GM19035 (cell line): Measurements from ENCODE around the gene VEZT.

Experiments used
- ATAC-seq: cut with Tn5 transposase; IDR thresholded peaks from one replicate; pipeline ENCODE4 v1.9.1; 2021; ENCODE audit not compliant: unreplicated experiment

VEZT gene

DNA sequence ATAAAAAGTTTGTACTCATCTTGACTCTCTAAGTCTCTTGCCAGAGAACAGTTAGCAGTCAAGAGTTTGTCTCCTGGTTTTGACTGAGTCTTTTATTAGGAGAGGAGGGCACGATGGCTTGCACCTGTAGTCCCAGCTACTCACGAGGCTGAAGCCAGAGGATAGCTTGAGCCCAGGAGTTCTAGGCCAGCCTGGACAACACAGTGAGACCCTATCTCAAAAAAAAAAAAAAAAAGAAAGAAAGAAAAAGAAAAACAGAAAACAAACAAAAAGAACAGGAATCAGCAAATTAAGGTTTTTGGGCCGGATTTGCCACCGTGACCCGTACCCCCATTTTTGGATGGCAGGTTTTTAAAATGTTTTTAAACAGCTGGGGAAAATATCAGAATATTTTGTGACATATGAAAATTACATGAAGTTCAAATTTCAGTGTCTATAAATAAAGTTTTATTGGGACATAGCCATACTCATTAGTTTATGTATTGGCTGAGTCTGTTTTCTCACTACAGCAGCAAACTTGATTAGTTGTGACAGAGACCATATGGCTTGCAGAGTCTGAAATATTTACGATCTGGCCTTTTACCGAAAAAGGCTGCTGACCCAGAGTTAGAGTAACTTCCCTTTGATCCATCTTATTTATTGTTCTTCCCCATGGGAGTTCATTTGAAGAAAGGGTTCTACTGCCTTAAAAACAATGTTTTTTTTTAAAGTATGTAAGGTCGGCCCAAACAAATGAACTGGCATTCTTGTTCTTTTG, 31.2 kb downstream of the VEZT start:
- ATAC-seq: no peak

DNA sequence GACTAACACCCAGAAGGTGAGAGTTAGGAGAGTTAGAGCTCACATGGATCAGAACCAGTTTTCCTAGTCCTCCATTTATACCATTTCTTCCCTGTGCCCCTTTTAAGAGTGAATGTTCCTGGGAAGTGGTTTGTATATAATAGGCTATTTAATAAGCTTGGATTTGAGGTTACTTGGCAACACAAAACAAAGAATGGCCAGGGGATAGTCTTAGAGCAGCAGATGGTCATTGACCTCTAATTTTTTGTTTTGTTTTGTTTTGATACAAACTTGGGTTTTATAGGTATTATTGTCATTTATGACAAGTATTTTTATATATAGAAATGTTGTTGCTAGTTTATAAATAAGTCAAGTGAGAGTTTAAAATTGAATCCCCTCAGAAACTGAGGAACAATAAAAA, 35.8 kb downstream of the VEZT start:
- ATAC-seq: no peak

DNA sequence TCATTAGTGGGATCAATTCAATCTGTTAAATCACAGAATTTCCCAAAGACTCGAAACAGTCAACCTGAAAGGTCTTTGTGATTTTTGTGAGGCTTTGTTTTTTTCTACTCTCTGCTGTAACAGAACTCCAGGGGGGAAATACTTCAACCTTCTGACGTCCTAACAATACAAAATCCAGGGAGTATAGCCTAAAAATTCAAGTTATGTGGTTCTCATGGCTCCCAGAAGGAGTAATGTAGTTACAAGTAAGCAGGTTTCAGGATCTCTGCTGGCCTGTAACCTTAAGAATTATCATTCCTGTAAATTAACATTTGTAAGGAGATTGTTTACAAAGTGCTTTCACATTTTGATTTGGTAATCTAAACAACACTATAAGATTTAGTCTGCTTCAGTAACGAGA, 39.9 kb downstream of the VEZT start:
- no peak for ATAC-seq

DNA sequence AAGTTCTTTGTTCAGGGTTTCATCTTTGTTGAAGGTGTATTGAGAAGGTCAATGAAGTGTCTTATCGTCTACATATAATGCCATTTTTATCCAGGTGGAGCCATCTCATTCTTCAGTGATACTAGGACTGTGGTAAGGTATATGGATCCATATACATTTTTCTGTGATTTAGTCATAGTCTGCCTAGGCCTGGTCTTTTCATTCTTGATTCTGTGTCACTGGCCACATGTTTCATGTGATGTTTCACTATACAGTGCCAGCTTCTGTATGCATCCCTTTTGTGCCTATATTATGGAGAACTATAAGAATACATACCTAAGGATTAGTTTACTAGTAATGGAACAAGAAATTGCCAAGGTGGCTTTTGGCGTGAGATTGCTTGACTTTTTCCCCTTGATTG, 40.5 kb downstream of the VEZT start:
- no peak for ATAC-seq

DNA sequence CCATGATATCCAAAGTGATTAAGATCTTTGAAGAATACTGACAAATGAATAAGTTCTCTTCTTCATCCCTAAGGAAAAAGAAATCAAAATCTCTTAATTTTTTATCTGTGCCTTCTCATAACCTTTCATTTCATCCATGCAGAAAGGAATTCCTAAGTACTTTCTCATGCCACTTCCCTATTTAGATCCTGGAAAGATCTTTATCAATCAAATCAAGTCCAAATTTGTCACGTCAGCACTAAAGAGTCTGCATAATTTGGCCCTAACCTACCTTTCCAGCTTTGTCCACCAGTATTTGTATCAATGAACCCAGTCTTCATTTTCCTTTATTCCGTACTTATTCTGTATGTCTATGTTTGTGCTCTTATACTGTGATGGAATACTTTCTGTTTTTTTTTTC, 41.2 kb downstream of the VEZT start:
- ATAC-seq: no peak

DNA sequence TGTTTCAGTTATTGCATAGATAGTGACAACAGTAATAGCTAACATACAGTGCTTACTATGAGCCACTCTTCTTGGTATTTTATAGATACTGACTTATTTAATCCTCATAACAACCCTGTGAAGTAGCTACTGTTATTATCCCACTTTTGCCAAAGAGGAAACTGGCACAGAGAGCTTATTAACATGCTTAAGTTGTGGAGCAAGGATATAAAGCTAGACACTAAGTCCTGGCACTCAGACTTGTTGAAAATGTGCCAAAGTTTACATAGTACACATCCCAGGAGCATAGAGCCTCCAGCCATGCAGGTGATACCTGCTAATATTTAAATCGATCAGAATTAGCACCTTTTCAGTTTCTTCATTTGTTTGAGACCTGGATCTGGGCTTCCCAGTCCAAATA, 41.8 kb downstream of the VEZT start:
- no peak for ATAC-seq

DNA sequence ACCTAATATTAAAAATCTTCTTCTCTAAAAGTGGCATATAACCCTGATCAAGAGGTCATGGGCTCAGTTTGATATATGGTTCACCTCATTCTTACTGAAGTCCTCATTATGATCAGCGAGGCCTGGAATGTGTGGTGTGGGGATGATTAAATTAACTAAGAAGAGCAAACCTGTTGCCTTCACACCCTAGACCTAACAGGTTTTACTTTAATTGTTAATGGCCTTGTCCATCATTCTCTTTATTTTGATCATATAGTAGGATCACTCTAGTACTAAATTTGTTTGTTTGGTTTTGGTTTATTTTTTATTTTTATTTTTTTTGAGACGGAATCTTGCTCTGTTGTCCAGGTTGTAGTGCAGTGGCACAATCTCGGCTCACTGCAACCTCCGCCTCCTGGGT, 43.5 kb downstream of the VEZT start:
- ATAC-seq: no peak

DNA sequence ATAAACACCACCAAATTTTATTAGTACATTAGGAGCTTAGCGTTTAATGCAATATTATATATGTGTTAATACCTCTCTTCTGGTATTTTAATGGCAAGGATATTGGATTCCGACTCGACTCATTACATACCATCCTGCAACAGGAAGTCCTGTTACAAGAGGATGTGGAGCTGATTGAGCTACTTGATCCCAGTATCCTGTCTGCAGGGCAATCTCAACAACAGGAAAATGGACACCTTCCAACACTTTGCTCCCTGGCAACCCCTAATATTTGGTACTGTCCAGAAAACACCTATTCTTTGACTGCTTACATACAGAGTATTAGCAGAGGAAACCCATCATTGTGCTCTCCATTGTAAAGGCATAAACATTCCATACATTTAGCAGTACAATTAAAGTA, 45.2 kb downstream of the VEZT start:
- ATAC-seq: no peak

DNA sequence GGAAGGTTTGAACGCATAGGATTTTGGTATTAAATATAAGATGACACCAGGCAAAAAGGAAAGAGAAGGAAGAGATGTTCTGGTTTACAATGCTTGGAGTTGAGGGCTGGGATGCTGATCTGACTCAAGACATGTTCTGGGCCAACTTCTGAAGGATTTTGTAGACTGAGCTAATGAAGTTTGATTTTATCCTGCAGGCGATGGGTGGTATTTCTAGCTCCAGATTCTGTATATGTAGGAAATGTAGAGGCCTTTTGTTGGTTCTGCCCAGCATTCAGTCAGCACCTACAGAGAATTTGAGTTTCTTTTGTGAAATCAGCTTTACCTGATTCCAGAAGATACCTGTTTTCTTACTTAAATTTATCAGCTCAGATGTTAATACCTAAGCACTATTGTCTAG, 48.2 kb downstream of the VEZT start:
- no peak for ATAC-seq

DNA sequence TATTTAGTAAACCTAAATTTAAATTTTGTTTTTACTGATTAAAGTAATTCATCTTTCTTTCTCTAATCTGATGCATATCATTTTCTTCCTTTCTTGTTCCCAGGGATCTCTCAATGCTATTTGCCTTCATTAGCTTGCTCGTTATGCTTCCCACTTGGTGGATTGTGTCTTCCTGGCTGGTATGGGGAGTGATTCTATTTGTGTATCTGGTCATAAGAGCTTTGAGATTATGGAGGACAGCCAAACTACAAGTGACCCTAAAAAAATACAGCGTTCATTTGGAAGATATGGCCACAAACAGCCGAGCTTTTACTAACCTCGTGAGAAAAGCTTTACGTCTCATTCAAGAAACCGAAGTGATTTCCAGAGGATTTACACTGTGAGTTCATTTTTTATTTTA, 48.6 kb downstream of the VEZT start:
- ATAC-seq: no peak

DNA sequence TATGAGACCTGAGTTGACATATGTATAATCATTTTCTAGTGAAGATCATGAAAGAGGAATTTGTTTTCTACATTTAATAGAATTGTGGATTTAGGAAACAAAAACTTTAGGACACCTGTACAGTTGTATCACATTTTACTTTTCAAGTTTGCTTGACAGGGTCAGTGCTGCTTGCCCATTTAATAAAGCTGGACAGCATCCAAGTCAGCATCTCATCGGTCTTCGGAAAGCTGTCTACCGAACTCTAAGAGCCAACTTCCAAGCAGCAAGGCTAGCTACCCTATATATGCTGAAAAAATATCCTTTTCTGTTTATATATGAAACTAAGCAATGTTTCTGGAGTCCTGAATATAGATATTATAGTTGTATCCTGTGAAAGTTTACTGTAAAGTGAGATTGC, 52.3 kb downstream of the VEZT start:
- ATAC-seq: no peak

DNA sequence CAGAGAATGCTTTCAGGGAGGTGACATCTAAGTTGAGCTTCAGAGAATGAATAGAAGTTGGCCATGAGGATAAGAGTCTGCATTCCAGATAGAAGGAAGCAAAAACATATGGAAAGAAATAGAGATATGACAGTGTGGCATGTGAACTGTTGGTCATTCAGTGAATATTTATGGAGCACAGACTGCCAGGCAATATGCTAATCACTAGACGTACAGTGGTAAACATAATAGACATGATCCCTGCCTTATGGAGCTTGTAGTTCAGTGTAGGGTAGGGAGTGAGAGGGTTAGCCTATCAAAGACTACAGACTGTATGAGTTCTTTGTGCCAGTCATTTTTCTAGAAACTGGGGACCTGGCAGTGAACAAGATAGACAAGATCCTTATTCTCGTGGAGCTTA, 53.9 kb downstream of the VEZT start:
- ATAC-seq: no peak

DNA sequence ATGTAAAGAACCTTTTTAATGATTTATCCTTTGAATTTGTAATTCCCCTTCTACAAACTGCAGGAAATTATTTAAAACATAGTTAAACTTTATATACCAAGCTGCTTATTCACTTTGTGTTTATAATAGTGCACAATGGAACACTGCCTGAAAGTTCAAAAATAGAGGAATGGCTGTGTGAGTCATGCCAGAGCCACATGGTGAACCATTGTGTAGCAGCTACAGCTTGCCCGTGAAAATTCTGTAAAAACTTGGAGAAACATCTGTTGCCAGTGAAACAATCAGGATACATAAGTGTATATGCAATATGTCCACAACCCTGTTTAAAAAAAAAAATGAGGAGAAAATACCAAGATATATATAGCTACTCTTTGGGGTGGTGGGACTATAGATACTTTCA, 59.5 kb downstream of the VEZT start:
- no peak for ATAC-seq

DNA sequence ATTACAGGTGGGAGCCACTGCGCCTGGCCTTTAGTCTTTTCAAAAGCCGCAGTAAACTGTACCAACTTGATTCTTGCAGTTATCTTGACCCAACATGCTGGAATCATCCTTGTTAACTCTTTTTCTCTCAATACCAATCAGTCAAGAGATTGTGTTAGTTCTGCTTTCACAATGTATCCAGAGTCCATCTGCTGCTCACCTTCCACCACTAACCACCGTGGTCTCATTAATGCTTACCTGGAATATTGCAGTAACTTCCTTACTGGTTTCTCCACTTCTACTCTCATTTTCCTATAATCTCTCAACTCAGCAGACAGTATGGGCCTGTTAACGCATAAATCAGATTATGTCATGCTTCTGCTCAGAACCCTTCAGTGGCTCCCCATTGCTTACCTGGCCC, 62.2 kb downstream of the VEZT start:
- no peak for ATAC-seq

DNA sequence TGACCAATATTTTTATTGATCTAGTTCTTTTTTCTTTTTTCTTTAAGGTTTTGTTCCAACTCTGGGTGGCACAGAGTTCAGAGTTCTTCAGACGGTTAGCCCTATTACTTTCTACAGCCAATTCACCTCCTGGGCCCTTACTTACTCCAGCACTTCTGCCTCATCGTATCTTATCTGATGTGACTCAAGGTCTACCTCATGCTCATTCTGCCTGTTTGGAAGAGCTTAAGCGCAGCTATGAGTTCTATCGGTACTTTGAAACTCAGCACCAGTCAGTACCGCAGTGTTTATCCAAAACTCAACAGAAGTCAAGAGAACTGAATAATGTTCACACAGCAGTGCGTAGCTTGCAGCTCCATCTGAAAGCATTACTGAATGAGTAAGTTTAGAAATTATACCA, 64.7 kb downstream of the VEZT start:
- ATAC-seq: no peak

DNA sequence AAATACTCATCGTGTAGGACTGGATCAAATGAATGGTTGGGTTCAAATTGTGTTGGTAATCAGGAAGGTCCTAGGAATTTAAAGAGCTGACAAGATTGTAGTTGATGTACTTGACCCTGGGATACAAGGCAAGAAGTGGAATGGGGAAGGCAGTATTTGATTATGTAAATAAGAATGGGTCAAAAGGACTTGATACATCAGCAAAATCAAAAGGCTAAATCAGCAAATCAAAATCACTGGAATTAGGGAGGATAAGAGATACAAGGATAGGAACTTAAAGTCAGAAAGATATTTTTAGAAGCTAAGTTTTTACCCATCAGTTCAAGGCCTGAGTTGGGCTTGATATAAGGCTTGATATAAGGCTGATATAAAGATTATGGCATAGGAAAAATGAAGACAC, 65.8 kb downstream of the VEZT start:
- no peak for ATAC-seq

DNA sequence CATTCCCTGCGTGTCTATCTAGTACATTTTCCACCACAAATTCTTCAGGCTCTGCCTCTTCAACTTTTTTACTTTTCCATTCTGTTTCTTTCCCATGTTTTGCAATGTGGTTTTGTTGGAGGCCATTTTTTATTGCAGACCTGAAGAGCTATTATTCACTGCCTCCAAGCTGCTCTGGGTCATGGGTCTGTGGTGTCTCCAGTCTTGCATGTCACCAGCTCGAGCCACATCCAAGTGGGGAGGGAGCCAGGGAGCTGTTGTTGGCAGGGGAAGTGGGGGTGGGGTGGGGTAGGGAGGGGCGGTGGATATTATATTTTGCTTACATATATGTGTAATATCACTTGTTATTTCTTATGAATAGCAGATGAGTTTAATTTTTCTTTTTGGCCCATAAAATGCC, 69.1 kb downstream of the VEZT start:
- ATAC-seq: no peak

DNA sequence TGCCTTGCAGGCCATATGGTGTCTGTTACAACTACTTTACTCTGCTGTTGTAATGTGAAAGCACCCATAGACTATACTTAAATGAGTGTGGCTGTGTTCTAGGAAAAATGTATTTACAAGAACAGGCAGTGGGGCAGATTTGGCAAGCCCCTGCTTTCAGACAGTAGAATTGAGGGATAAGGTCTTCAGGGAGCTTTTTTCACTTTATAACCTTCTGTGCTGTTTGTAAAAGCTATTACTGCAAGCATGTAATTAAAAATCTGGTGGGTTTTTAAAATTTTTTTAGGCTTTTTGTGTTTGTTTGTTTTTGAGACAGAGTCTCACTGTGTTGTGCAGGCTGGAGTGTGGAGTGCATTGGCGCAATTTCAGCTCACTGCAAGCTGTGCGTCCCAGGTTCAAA, 73.9 kb downstream of the VEZT start:
- no peak for ATAC-seq

DNA sequence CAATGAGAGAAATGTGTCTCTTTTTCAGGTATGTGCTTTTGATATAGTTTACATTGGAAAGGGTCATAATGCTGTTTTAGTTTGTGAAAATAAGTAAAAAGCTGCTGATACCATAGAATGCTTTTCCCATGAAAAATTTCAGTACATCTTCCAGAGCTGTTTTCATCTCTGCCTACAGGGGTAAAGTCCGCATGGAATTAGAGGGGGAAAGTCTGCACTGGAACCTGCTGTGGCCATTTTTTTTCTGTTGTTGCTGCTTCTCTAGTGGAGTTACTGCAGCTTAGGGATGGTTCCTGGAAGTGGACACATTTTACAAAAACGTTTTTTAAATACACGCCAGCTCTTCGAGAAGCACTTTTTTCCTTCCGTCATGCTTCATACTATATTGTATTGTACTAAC, 81.3 kb downstream of the VEZT start:
- ATAC-seq: no peak

DNA sequence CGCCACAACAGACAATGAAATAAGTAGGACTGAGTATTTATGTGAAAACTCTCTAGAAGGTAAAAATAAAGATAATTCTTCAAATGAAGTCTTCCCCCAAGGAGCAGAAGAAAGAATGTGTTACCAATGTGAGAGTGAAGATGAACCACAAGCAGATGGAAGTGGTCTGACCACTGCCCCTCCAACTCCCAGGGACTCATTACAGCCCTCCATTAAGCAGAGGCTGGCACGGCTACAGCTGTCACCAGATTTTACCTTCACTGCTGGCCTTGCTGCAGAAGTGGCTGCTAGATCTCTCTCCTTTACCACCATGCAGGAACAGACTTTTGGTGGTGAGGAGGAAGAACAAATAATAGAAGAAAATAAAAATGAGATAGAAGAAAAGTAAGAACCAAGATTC, 82.7 kb downstream of the VEZT start:
- ATAC-seq: no peak

DNA sequence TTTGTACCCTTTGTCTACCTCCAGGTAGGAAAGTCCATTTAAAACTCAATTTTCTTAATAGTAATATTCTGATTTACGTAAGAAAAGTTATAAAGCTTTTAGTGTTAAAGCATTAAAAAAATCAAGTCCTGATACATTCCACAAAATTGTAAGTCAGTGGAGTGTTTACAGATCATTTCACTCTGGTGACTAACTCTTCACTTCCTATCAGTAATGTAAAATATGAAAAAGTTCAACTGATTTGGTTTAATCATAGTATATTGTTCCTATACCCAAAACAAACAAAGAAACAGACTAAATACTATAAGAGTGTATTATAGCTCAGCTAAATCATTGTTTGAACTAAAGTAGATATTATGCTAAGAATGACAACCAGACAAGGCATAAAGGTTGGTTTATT, 85.9 kb downstream of the VEZT start:
- no peak for ATAC-seq

DNA sequence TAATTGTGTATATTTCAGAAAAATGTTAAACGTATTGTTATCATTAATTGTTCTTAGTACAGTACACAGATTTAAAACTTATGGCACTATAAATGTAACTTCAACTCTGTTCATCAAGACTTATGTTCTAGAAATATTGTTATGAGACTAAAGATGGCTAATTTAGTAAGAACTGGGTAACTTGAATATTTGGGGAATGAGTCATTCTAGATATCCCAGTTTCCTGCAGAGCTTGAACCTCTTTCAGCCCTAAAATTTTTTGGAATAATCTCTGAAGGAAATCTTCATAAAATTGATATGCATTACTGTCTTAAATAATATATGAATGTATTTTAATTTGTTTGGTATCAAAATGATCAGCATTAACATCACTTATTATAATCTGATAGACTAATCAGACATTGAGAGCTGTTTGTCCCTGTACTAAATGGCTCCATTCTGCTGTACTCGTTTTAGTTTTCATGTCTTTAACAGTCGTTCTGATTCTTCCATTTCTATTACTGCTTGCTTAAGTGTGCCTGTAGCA, 87.1 kb downstream of the VEZT start:
- no peak for ATAC-seq

DNA sequence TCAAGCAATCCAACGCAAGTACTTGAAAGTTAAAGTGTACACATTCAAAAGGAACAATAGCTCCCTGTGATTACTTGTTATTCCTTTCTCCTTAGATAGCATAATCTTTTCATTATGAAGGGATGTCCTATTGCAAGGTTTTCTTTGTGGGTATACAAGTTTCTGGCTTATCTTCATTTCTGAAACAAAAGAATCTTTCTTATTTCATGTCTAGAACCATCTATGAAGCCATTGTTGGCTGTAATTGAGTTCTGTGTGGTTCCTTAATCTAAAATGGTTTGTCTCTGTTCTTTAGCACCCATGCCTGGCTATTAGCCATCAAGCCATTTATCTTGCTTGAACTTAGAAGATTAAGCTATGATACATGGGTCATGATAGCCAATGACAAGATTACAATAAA, 95.0 kb downstream of the VEZT start:
- no peak for ATAC-seq
